Measurements from ENCODE around the gene ZDHHC14. TPM values are rescaled to one million over a fixed set of nuclear protein-coding genes. Genes with fewer than 3 reads are reported as not detected.

The ZDHHC14 gene
- total RNA-seq, 6 experiments from 2014 or later: 5.2 to 6.7 (median 6.0) TPM

DNA sequence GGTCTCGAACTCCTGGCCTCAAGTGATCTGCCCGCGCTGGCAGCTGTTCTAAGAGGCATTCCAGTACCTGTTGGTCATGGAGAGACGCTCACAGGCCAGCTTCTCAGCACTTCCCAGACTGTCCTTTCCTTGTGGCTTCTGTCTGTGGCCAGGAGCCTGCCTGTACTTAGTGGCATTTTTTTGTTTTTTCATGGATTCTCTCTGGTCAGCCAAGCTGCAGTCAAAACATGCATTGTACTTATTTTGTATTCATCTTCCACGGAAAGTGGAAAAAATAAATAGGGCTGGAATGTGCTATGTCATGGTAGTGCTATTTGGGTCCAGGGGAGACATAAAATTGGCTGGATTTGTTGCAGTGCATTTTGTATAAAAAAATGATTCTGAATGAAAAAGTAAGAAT, 29.1 kb downstream of the ZDHHC14 start:
- no peak overlapping the region for H3K27ac Mint-ChIP-seq
- H3K9me3 Mint-ChIP-seq: no peaks in the 10 kb centered on the region
- DNase-seq: peak; percentile 29
- H3K27me3 Mint-ChIP-seq (ENCODE audit: insufficient read depth): peaks cover 1% of the 10 kb centered on the region; the same call in 1 of the 2 replicates
- peaks cover 13% of the 10 kb centered on the region for H3K4me1 Mint-ChIP-seq (ENCODE audit: low read depth)
- H3K4me3 Mint-ChIP-seq: no peak overlapping the region
- TF ChIP-seq, protein P1, sequence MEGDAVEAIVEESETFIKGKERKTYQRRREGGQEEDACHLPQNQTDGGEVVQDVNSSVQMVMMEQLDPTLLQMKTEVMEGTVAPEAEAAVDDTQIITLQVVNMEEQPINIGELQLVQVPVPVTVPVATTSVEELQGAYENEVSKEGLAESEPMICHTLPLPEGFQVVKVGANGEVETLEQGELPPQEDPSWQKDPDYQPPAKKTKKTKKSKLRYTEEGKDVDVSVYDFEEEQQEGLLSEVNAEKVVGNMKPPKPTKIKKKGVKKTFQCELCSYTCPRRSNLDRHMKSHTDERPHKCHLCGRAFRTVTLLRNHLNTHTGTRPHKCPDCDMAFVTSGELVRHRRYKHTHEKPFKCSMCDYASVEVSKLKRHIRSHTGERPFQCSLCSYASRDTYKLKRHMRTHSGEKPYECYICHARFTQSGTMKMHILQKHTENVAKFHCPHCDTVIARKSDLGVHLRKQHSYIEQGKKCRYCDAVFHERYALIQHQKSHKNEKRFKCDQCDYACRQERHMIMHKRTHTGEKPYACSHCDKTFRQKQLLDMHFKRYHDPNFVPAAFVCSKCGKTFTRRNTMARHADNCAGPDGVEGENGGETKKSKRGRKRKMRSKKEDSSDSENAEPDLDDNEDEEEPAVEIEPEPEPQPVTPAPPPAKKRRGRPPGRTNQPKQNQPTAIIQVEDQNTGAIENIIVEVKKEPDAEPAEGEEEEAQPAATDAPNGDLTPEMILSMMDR (IDR thresholded peaks at IDR 0.05): no peak
- no peaks in the 10 kb centered on the region for H3K36me3 Mint-ChIP-seq (ENCODE audit: low read depth)

DNA sequence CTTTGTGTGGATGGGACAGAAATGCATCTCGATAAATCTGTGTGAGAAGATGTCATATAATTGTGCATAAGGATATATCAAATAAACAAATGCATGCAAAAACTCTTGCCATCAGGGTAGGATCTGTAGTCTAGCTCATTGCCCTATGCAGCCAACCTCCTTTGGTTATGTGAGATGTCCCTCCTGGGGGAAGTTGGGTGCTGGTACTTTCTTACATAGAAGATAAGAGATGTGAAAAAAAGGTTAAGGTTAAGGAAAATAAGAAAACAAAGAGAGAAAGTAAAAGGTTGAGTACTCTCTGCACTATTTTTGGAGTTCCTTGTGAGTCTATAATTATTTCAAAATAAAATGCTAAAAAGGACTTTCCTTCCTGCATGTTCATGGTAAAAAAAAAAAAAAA, 30.4 kb downstream of the ZDHHC14 start:
- no peak for DNase-seq
- Mint-ChIP-seq H3K27me3 (ENCODE audit: insufficient read depth) (peaks cover 1% of the 10 kb centered on the region; the same call in 1 of the 2 replicates), H3K4me1 (ENCODE audit: low read depth) (peaks cover 6% of the 10 kb centered on the region; the same call in 1 of the 2 replicates), H3K36me3 (ENCODE audit: low read depth) (no peaks in the 10 kb centered on the region), H3K27ac (no peak overlapping the region), H3K9me3 (no peaks in the 10 kb centered on the region), H3K4me3 (no peak overlapping the region)
- TF ChIP-seq, protein P1 (IDR thresholded peaks at IDR 0.05): no peak

DNA sequence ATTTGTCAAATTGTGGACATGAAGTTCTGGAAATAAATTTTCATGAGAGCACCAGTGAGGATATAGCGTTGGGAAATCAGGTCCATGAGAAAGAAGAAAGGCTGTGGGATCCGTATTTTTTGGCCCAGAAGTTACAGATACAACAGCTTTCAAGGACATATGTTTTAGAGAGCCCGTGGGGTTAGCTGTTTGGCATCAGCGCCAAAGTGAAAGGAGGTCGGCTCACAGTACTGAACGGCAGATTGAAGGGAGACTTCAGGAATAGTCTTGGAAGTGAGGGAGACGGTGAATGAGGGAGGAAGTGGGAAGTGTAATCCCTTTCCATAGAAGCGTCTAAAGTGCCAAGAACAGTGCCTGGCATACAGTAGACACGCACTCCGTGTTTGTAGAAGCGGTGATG, 31.8 kb downstream of the ZDHHC14 start:
- Mint-ChIP-seq H3K36me3 (ENCODE audit: low read depth) (no peaks in the 10 kb centered on the region; the same call in 1 of the 2 replicates), H3K27ac (no peak overlapping the region), H3K27me3 (ENCODE audit: insufficient read depth) (peaks cover 1% of the 10 kb centered on the region; the same call in 1 of the 2 replicates), H3K4me1 (ENCODE audit: low read depth) (peaks cover 6% of the 10 kb centered on the region; the same call in 1 of the 2 replicates), H3K4me3 (no peak overlapping the region), H3K9me3 (no peaks in the 10 kb centered on the region)
- TF ChIP-seq, protein P1 (IDR thresholded peaks at IDR 0.05): no peak
- DNase-seq: no peak

DNA sequence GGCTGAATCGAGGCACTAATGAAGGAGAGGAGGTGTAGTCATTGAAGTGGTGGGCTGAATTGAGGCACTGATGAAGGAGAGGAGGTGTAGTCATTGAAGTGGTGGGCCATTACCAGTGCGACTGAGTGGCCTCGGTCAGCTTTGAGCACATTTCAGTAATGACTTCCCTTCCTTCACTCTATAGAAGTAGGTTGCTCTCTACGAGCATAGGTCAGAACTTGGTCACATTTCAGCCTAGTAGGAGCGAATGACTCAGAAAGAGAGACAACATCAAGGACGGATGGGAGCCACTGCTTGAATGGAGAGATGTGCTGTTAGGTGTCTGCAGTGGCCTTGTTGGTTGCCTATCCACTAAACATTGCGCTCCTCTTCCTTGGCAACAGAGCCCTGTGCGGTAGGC, 39.5 kb downstream of the ZDHHC14 start:
- Mint-ChIP-seq H3K27ac (no peak overlapping the region), H3K4me1 (ENCODE audit: low read depth) (no peaks in the 10 kb centered on the region), H3K4me3 (no peak overlapping the region), H3K9me3 (no peaks in the 10 kb centered on the region), H3K36me3 (ENCODE audit: low read depth) (peaks cover 4% of the 10 kb centered on the region; the same call in 1 of the 2 replicates), H3K27me3 (ENCODE audit: insufficient read depth) (no peaks in the 10 kb centered on the region; the same call in 1 of the 2 replicates)
- TF ChIP-seq, protein P1 (IDR thresholded peaks at IDR 0.05): no peak
- DNase-seq: no peak

DNA sequence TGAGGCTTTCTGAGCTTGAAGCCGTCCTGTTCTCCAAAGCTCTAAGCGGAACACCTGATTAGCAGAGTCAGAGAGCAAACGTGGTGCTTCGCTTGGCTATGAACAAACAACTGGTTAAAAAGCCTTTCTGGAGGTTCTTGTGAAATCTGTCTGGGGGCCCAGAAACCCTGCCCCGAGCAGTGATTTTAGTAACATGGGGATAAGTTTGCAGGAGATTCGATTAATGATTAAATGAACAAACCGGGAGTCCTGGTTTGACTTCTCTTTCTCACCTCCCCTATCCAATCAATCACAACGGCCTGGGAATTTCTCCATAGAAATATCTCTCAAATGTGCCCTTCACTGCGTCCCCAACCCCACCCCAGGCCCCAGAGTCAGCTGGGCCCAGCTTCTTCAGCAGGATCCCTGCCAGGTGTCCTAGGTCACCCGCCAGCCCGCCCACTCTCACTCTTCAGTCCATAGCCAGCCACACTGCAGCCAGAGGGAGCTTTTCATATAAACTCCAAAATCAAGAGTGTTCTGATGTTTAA, 43.6 kb downstream of the ZDHHC14 start:
- TF ChIP-seq, protein P1 (IDR thresholded peaks at IDR 0.05): no peak
- Mint-ChIP-seq H3K4me1 (ENCODE audit: low read depth) (peaks cover 16% of the 10 kb centered on the region), H3K27me3 (ENCODE audit: insufficient read depth) (no peaks in the 10 kb centered on the region; the same call in none of the 2 replicates), H3K27ac (no peak overlapping the region), H3K4me3 (no peak overlapping the region), H3K9me3 (no peaks in the 10 kb centered on the region), H3K36me3 (ENCODE audit: low read depth) (peaks cover 4% of the 10 kb centered on the region; the same call in 1 of the 2 replicates)
- DNase-seq: no peak

Measured in HFFc6 (cell line).